GM21515 (cell line): ENCODE measurements around the gene ARID5A.

ENCODE experiments used
- ATAC-seq: cut with Tn5 transposase; IDR thresholded peaks from one replicate; pipeline ENCODE4 v1.9.1; 2021; ENCODE audit not compliant: unreplicated experiment

Gene ARID5A

DNA sequence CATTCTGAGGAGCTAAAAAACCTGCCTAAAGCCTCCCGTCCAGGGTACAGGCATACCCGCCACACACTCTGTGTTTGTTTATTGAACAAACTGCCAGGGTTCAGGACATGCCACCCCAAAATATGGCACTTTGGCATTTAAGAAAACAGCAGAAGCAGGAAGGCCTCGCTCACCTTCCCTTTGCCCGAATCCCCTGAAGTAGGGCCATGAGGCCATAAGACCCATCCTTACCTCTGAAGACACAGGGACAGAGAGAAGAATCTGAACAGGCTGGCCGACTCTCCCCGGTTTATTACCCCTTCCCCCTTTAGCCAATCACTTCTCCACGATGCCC, 29.7 kb upstream of the ARID5A start:
- no peak for ATAC-seq

GRCh38 chr2:96507957-96508520, 28.5 kb upstream of the ARID5A start:
- ATAC-seq = no peak

DNA sequence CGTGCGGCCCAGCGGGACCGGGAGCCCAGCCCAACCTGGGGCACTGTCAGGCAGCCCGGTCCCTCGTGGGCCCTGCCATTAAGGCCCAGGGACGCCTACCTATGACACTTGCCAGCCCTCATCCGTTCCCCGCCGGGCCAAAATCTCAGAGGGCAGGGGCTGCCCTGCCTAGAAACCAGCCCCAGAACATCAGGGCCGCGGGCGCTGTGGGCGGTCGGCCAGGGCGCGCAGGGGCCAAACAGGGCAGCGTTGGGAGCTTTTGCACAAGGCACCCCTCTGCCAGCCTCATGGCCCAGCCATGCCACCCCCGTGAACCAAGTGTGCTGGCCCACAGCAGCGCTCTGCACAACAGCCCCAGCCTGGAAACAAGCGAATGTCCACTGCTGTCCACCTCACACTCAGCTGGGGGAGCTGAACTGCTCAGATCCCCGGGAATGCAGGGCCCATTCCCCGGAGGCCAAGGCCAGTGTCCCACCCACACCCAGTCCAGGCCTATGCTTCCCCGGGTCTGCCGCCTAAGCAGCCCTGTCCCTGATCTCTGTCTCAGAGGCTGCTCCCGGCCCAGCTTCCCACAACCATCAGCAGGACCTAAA, 27.9 kb upstream of the ARID5A start:
- no peak for ATAC-seq

DNA sequence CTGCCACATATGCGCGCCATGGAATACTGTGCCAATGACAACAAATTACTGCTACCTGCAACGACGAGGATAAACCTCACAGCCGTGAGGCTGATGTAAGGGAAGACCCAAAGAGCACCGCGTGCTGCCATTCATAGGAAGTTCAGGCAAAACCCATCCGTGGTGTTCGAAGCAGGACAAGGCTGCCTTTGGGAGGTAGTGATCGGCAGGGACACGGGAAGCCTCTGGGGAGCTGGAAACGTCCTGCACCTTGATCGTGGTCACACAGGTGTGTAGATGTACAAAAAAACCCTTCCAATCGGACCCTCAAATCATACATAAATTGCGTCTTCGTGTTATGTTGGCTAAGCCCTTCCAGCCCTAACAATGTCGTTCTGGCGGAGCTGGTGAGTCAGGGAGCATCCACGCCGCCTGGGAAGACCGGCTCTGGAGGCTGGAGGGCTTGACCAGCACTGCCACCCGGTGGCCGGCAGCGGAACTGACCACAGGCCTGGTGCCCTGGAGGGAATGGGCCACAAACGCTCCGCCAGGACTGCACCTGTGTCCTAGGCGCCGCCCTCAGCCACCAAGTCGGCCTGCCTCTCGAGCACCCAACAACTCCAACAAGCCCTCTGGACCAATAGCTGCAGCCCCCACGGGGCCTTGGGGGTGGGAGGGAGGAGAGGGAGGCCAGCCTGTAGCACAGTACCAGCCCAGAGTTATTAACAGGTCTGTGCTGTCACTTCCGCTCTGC, 27.3 kb upstream of the ARID5A start:
- ATAC-seq = peak; percentile 78

DNA sequence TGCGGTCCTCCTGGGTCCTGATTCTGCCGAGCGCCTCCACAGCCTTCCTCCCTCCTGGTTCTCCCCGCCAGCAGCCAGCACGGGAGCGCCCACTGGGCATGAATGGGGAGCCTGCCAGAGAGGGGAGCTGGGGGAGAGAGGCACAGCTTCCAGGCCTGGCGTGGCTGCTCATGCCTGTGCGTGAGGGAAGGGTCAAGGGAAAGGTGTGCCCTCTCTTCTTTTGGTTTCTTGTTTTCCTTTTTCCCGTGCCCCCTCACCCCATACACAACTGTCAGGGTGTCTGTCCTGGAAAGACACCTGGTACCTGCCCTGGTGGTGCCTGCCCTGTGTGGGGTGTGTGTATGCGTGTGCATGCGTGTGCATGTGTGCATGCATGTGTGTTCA, 26.7 kb upstream of the ARID5A start:
- ATAC-seq = no peak

DNA sequence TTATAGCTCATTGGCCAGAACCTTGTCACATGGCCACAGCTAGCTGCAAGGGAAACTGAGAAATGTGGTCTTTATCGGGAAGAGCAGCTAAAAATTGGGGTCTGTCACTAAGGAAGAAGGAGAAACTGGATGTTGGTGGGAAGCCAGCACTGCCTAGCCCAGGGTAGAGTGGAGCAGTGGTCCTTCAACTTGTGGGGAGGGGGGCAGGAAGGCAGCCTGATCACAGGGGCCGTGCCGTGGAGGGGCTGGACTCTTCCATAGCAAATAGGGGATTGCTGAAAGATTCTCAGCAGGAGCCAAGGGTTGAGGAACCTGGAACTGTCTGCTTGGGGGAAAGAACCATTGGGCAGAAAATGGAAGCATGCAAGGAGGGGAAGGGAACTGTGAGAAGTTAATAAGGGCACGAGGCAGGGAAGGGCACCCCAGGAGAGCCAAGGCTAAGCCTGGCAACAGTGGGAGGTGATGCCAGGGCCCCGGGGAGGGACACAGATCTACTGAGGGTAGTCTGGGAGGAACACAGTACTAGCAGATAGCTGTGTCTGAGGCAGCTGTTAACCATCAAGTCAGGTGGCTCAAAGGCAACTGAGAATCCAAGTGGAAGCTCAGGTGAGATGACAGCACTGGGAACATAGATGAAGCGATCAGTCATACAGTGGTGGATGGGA, 25.5 kb upstream of the ARID5A start:
- ATAC-seq = no peak

- no peak for ATAC-seq
Measured at GRCh38 chr2:96511851-96512250, 24.7 kb upstream of the ARID5A start.

GRCh38 chr2:96512341-96512740, 24.2 kb upstream of the ARID5A start:
- no peak for ATAC-seq

DNA sequence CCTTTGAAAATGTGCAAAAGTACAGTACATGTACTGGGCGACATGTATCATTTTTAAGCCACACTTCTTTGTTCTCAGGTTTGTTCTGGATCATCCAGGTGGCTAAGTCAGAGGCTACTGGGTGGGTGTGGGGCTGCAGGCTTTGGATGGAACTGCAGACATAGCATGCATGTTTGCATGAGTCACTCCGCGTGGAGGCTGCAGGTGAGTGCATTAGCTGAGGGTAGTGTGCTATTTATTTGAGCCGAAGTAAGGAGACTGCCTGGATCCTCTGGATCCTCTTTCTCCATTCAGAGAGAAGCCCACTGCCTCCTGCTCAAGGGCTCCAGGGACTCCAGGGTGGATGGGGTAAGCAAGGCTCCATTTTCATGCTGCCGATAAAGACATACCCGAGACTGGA, 22.0 kb upstream of the ARID5A start:
- no peak for ATAC-seq

DNA sequence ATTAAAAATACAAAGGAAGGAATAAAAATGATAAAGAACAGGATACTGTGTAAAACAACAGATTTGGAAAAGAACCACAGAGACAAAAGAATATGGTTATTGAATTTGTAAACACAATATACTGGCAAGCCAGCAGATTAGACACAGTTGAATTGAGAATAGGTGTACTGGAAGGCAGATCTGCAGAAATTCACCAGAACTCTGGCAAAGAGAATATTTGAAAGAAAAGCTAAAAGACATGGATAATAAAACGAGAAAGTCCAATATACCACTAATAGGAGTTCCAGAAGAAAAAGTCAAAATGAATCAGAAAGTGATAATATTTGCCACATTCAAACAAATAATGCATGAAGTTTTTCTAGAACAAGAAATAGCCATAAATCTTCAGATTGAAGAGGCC, 19.5 kb upstream of the ARID5A start:
- no peak for ATAC-seq

DNA sequence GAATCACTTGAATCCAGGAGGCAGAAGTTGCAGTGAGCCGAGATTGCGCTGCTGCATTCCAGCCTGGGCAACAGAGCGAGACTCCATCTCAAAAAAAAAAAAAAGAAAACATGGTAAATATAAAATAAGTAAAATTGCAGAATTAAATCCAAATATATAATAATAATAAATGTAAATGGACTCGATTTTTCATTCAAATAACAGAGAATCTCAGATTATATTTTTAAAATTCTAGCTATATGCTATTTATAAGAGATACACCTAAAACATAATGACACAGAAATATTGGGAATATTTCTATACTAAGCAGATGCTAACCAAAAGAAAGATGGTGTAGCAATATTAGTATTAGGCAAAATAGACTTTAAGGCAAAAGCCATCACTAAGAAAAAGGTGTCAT, 16.3 kb upstream of the ARID5A start:
- ATAC-seq = no peak

DNA sequence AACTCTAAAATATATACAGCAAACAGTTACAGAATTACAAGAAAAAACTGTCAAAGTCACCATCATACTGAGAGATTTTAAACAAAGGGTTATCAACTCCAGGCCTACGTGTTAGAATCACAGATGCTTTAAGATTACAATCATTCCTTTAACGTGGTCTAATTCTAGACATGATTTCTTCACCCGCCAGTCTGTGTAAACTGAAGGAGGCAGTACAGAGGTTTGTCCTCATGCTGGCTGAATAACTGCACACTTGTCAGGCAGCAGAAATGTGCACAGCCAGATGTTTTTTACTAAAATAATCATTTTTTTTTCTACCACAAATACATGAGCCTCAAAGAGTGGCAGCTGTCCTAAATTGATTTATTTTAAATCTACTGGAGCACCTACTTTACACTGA, 15.9 kb upstream of the ARID5A start:
- no peak for ATAC-seq

DNA sequence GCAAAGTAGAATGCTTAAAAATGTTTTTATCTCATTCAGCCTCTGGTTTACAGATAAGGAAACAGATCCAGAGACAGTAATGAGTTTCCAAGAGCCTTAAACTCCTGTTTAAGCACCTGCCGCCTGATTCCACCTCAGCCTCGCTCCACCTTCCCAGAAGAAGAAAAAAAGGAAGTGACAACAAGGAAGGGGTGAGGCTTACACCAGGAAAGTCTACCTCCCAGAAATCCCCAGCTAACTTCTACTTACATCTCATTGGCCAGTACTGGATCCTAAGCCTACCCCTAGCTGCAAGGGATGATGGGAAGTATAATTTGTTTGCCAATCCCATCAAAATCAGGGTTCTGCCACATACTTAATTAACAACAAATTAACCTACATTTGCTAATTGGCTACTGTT, 15.3 kb upstream of the ARID5A start:
- no peak for ATAC-seq

GRCh38 chr2:96522304-96523203, 14.0 kb upstream of the ARID5A start:
- ATAC-seq = no peak

GRCh38 chr2:96523659-96524481, 12.7 kb upstream of the ARID5A start:
- no peak for ATAC-seq

DNA sequence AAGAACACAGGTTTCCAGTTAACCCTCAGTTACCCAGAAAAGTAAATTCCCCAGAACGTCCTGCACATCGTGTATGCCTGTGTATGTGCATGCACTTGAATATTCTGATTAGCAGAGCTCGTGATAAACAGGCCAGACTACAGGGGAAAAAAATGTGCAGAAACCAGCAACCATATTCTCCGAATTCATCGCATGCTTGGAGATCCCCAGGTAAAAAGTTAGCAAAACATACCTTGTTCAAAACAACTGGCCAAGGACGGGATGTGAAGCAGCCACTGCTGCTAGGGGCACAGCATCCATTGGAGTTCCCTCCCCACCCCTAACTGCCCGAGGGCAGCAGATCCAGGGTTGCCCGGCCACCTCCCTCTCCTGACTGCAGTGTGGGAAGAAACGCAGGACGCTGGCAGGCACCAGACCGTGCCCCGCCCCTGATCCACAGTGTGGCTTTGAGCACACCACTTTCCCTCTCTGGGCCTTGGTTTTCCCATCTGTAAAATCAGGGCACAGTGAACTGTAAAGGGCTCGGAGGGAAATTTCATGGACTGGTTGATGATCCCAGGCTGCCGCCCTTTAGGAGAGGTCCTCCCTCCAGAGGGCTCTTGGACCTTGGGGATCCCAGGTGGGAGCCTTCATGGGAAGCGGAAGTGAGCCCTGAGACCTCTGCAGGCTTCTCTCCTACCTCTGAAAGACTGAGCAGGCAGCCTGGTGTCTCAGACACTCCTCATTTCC, 11.9 kb upstream of the ARID5A start:
- no peak for ATAC-seq

DNA sequence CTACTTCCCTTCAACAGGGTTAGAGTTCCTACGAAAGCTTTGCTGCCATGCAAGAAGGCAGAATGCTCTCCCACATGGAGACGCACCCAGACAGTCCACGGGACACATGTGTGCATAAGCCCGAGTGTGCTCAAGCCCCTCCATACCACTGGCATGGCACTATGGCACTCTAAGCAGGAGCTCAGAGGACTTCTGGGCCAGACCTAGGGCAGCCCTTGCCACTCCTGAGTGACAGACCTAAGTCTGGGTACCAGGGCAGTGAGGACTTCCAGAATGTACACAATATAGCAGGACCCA, 11.4 kb upstream of the ARID5A start:
- ATAC-seq = no peak

GRCh38 chr2:96526101-96526591, 10.4 kb upstream of the ARID5A start:
- ATAC-seq = no peak

GRCh38 chr2:96526615-96527285, 9.8 kb upstream of the ARID5A start:
- no peak for ATAC-seq
